HS-5 (cell line): ENCODE results near the gene PHOX2A.
A peak's percentile ranks its signal among the peaks of the same experiment; 100 is the strongest.
"Not testable (repeated sequence)": the region's sequence is repeated elsewhere in the genome, so short reads cannot be mapped to it uniquely, and the experiment has no call there.

Experiments used
- DNase-seq: peaks from one replicate; pipeline ENCODE4 v3.0.0-alpha.2; 2012; ENCODE audit warnings: low read depth

The PHOX2A gene

DNA sequence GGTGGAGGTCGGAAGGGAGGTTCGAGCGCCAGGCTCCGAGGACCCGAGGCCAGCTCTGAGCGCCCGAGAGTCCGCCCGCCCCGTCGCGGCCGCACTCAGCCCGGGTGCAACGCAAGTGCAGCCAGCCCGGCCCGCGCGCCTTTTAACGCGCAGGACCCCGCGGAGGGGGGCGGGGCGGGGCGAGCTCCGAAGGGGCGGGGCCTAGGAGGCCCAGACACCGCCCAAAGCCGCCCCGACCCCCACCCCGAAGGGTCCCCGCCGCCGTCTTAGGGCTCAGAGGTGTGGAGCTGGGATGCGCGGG is at the start of gene PHOX2A:
Gene PHOX2A (minus strand): TSS at position 117 of the 301 bp plus-strand sequence. CDS start 172 bp downstream, outside the sequence.
- DNase-seq: no peak

DNA sequence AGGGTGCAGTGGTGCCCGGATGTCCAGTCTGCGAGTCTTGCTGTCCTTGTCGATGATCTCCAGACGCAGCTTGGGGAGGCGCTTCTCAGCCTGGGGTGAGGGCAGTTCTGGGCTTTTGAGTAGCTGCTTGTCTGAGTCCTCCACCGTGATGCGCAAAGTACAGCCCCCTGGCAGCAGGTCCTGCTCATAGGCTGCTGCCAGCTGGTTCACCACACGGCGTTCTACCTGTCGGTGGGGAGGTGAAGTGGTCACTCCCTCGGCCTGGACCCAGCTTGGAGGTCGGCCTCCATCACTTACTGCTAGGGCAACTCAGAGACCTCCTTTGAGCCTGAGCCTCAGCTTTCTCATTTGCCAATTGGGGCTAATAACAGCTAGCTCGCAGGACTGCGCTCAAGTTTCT is 49.4 kb upstream of the PHOX2A start:
- no peak for DNase-seq

DNA sequence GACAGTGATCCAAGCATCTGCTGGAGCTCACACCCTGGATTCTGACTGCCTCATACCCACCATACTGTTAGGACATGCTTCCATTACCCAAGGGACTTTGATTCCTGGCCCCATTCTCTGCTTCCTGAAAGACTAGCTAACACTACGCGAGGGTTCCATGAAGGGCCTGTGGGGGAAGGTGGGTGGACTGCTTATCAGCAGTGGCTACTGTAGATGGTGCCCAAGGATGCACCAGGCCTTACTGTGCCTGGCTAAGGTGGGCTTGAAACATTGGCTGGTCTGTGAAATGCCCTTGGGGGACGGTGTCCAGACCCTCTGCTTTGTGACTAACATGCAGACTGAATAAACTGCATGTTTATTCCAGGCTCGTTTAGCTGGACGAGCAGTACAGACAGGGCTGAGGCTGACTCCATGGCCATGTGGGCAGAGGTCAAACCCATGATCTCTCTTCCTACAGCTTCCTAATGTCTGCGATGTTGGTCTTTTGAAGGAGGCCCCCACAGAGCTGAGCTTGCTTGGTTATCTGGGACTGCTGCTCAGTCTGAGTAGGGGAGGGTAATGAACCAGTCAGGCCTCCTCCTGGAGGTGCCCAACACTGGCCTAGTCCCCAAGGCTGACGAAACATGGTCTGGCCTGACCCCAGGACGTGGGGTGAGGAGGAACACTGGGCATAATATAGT is 48.3 kb upstream of the PHOX2A start:
- no peak for DNase-seq

DNA sequence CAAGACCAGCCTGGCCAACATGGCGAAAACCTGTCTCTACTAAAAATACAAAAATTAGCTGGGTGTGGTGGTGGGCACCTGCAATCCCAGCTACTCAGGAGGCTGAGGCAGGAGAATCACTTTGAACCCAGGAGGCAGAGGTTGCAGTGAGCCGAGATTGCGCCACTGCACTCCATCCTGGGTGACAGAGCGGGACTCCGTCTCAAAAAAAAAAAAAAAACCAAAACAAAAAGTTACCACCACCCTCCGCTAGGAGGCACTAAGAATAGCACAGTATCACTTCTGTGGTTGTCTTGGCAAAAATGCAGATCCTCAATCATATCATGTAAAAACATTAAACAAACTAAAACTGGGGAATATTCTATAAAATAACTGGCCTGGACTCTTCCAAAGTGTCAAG is 46.8 kb upstream of the PHOX2A start:
- DNase-seq: not testable (repeated sequence)

DNA sequence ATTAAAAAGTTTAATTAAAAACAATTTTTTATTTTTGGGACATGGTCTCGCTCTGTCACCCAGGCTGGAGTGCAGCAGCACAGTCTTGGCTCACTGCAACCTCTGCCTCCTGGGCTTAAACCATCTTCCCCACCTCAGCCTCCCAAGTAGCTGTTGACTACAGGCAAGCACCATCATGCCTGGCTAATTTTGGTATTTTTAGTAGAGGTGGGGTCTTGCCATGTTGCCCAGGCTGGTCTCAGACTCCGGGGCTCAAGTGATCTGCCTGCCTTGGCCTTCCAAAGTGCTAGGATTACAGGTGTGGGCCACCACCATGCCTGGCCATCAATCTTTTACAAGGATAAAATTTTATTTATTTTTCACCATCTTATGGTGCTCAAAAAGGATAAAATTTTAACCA is 43.3 kb upstream of the PHOX2A start:
- DNase-seq: no peak

DNA sequence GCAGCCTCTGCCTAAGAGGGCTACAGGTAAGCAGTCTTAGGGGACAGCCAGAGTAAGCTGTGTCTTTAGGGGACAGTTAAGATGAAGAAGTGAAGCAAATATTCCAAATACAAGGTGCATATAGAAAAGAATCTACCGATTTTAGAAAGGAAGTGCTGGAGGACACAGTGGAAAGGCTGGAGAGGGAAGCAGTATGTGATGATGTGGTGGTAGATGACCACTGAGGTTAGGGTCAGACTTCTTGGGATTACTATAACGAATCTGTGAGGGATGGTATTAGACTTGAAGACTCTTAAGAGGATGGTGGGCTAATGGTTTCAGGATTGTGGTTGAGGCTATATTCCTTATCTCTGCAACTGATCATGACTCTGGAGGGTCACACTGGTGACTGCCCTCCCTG is 40.0 kb upstream of the PHOX2A start:
- DNase-seq: no peak

DNA sequence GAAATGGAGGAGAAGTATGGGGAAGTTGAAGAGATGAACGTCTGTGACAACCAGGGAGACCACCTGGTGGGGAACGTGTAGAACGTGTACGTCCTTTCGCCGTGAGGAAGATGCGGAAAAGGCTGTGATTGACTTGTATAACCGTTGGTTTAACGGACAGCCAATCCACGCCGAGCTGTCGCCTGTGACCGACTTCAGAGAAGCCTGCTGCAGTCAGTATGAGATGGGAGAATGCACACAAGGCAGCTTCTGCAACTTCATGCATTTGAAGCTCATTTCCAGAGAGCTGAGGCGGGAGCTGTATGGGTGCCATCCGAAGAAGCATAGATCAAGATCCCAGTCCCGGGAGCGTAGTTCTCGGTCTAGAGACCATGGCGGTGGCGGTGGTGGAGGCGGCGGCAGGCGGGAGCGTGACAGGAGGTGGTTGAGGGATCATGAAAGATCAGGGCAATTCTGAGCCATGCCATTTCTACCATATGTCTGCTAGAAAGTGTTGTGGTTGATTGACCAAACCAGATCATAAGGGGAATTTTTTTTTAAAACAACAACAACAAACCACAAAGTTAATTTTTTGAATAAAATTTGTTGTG is 36.8 kb upstream of the PHOX2A start:
- no peak for DNase-seq

DNA sequence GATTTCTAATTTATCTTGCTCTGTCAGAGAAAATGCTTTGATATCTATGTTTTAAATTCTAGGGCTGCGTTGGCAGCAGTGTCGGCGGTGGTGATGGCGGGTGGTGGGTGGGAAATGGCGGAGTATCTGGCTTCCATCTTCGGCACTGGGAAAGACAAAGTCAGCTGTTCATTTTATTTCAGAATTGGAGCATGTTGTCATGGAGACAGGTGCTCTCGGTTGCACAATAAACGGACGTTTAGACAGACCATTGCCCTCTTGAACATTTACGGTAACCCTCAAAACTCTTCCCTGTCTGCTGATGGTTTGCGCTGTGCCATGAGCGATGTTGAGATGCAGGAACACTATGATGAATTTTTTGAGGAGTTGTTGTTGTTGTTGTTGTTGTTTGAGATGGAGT is 36.1 kb upstream of the PHOX2A start:
- DNase-seq: no peak

DNA sequence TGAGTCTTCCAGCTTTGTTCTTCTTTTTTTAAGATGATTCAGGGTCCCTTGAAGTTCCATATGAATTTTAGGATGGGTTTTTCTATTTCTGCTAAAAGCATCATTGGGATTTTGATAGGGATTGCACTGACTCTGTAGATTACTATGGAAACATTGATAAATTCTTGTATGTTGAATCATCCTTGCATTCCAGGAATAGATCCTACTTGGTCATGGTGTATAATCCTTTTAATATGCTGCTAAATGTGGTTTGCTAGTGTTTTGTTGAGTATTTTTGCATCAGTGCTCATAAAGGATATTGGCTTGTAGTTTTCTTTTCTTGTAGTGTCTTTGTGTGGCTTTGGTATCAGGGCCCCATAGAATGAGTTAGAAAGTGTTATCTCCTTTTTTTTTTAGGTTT is 34.9 kb upstream of the PHOX2A start:
- DNase-seq: peak; percentile 68

DNA sequence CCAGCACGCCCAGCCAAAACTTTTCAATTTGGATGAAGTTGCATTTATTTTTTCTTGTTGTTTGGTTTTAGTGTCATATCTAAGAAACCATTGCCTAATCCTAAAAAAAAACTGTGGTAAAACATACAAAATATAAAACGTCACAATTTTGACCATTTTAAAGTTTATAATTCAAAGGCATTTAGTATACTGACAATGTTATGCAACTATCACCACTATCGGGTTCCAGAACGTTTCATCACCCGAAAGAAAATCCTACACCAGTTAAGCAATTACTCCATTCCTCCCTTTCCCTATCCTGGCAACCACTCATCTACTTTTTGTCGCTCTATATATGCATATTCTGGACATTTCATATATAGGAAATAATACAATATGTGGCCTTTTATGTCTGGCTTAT is 30.5 kb upstream of the PHOX2A start:
- DNase-seq: no peak

DNA sequence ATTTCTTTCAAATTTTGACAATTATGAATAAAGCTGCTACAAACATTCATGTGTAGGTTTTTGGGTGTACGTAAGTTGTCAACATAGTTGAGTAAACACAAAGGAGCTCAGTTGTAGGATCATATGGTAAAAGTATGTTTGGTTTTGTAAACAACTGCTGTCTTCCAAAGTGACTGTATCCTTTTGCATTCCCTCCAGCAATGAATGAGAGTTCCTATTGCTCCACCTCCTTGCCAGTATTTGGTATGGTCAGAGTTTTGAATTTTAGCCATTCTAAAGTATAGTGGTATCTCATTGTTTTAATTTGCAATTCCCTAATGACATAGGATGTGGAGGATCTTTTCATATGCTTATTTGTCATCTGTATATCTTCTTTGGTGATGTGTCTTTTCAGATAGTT is 28.0 kb upstream of the PHOX2A start:
- DNase-seq: no peak

DNA sequence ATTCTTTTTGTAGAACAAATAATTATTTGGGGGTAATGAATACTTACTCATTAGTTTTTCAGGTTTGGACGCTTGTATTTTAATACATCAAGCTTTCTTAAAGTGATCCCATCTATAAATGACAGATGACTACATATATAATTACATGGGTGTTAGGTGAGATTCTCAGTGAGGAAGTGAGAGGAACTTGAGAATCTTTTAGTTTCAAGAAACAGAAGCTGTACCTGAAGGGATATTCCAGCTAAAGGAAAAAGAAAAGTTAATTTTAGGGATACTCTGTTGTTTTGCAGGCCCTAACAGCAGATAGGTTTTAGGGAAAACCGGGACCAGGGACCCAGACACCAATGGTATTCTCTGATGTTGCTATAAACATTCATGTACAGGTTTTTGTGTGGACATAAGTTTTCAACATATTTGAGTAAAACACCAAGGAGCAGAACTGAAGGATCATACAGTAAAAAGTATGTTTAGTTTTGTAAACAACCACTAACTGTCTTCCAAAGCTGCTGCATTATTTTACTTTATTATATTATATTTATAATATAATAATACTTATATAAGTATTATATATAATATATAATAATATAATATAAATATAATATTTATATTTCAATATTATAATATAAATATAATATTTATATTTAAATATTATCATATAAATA is 24.1 kb upstream of the PHOX2A start:
- DNase-seq: no peak

DNA sequence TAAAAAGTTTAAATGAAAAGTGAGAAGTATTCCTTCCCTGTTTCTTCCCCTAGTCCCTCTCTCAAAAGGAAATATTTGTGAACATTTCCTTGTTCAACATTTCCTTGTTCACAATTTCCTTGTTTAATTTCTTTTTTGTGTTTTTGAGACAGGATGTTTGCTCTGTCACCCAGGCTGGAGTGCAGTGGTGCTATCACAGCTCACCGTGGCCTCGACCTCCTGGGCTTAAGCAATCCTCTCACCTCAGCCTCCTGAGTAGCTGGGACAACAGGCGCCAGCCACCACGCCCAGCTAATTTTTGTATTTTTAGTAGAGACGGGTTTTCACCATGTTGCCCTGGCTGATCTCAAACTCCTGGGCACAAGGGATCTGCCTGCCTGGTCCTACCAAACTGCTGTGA is 23.0 kb upstream of the PHOX2A start:
- DNase-seq: not testable (repeated sequence)

DNA sequence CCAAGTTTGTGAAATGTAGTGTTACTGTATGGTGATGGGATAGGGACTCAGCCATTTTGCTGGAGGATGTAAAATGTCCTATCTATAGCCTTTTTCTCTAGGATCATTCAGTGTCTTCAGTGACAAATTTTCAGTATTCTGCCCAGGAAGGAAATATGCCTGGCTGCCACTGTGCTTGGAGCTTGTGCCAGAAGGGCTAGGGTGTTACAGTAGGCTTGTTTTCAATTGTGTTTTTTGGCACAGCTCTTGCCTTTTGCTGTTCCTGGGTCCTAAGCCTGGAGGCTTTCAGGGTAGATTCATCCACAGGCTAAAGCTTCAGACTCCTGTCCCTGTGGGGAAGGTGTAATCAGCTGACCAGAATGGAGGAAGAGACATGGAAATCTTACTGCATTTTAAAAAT is 22.0 kb upstream of the PHOX2A start:
- no peak for DNase-seq

DNA sequence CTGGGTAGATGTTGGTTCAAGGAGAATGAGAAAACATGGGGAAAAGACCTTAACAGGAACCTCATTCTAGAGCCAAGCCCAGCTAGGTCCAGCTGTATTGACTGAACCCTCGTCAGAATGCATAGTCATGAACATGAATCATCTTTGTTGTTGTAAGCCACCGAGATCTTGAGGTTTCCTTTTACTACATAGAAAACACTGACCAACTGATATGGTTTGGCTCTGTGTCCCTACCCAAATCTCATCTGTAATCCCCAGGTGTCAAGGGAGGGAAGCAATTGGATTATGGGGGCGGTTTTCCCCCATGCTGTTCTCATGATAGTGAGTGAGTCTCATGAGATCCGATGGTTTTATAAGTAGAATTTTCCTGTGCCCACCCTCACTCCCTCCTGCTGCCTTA is 19.4 kb upstream of the PHOX2A start:
- no peak for DNase-seq

DNA sequence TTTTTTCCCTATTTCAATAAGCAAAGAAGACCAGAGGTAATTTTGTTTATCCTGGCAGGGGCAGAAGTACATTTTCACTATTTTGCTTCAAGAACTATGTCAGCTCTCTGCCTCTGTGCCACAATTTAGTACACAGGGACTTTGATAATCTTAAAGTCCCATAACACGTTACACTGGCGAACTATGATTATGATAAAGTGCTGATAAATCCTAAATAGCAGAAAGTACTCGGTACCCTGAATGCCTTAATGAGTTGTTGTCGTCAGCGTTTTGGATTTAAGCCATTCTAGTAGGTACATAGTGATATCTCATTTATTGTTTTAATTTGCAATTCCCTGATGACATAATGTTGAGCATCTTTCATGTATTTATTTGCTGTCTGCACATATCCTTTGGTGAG is 16.6 kb upstream of the PHOX2A start:
- no peak for DNase-seq

DNA sequence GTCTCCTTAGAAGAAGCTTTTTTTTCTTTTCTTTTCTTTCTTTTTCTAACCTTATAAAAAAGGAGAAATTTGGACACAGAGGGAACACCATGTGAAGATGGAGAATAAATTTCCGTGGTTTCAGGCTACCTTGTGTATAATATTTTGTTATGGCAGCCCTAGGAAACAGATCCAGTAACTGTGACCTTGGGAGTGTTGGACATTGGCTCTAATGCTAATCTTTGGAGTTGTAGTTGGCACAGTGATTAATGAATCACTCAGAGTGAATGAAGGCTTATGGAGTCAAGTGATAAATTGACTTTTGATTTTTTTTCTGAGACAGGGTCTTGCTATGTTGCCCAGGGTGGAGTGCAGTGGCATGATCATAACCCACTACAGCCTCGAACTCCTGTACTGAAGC is 15.5 kb upstream of the PHOX2A start:
- DNase-seq: no peak

DNA sequence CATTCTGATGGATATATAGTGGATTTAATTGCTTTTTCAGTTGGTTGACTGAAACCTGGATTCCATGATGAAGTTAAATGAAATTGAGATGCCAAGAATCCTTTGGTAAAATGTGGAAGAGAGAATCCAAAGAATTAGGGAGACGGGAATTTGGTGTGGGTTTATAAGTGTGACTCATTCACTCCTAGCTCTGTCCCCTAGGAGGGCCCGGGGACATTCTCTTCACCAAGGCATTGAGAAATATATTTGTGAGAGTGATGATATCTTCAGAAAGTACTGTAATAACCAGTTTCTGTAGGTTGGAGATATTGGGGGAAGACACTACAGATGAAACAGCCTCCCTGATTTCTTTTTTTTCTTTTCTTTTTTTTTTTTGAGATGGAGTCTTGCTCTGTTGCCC is 13.6 kb upstream of the PHOX2A start:
- DNase-seq: no peak

DNA sequence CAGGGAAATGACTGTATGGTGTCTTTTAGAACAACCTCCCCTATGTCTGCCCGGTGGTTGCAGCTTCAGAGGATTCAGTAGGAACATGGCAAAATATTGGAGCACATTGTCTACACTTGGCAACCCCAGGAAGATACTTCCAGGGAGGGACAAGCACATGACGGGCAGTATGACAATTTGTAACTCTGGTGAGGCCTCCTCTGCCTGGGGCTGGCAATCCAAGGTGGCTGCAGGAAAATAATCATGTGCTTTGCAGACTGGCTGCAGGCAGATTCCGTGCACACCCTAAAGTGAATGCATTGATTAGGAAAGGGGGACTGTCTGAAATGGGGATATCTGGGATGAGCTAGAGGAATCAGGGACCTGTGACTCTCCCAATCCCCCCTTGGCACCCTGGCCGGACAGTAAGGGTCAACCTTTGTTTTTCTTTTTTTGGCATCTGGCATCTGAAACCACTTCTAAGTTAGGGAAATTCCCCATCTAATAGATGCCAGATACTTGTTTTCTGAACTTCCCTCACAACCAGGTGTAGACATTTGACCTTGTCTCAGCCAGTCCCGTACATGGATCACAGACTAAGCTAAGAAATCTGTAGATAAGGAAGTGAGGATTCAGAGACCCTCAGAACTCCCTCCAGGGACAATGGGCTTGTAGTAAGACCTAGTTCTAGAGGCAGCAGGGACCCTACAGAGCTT is 10.5 kb upstream of the PHOX2A start:
- no peak for DNase-seq

DNA sequence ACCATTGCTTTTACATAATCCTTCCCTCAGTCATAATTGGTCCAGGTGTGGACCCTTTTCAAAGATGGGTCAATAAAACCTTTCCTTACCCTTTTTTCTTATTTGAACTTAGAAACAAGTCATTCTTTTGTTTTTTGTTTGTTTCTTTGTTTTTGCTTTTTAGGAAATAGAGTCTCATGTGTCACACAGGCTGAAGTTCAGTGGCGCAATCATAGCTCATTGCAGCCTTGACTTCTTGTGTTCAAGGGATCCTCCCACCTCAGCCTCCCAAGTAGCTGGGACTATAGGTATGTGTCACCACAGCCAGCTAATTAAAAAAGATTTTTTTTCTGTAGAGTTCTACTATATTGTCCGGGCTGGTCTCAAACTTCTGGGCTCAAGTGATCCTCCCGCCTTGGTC is 9.4 kb upstream of the PHOX2A start:
- no peak for DNase-seq

DNA sequence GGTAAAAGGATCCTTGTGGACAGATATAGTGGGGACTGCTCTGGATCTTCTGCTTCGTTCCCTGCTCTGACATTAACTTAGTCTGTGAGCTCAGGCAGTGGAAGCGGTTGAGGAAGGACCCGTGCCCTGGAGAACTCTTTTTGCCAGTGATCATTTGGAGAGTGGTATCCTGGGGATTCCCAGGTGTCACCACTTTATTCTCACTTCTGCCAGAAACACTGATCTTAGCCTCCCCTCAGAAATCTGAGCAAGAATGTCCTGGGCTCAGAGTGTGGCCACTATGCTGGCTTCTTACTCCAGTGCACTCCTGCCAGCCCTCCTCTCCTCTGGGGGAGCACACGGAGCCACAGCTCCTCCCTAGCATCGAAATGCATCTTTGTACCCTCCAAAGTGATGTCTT is 7.6 kb upstream of the PHOX2A start:
- no peak for DNase-seq

DNA sequence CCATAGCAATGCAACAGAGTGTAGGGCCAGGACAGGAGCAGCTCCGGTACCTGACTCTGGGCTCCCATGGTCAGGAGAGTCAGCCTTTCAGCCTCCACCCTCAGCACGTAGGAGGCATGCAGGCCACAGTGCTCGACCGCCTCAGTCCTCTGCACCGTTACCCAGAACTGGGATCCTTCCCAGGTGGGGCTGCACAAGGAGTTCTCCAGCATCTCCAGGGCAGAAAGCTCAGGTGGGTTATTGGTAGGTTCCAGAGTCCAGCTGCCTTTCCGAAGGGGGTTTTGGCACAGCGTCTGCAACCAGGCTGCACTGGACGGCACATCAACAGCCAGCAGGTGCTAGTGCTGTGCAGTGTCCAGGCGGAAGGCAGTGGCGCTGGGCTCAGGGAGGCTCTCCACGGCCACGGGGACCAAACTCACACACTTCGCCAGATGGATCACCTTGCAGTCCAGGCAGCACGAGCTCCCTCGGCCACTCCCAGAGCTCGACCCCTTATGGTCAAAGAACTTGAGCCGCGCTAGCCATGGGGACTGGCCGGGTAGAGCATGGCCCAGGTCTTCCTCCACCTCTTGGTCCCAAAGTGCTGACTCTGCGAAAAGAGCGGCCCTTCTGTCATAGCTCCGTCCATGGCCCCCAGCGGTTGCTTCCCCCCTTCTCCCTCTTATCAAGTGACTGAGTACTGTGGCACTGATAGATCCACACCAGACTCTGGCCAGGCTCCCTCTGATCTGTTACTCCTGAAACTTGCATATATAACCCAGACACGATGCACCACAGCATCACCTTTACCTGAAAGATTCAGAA is 6.9 kb upstream of the PHOX2A start:
- DNase-seq: no peak

DNA sequence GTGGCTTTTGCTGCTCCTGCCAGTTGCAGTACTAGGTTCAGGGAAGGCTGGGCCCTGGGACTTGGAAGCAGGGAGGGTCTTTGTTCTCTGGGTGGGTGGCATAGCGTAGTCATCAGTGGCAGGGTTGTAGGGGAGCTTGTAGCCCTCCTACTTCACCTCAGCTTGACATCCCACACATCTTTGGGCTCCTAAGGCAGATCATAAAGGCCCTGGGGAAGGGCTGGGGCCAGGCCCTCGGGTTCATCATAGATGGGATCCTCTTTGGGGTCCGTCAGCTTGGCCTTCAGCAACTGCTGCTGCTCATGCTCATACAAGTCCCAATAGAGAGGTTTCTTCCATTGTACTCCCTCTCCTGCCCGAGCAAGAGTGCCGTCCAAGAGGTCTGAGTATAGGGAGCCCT is 6.0 kb upstream of the PHOX2A start:
- no peak for DNase-seq
